HG03558 (cell line): ENCODE results near the gene ADAM12.

Experiments
- ATAC-seq: cut with Tn5 transposase; IDR thresholded peaks from one replicate; pipeline ENCODE4 v1.9.1; 2021; ENCODE audit warnings: moderate number of reproducible peaks; ENCODE audit not compliant: unreplicated experiment; ENCODE audit errors: extremely low read depth

The ADAM12 gene

DNA sequence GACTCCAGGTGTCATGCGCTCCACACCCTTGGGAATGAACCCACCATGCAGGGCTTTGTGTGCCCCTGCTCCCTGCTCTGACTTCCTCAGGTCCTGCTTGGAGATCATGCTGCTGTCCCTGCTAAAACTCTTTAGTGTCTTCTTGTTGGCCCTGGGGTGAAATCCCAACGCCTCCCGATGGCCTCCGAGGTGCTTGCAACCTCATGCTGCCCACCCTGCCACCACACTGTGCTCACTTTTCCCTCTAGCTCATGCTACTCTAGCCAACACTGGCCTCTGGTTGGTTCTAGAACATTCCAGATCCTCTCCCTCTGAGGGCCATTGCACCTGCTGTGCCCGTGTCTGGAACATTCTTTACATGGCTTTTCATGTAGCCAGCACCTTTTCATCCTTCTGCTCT, 227.7 kb downstream of the ADAM12 start:
- no peak for ATAC-seq

DNA sequence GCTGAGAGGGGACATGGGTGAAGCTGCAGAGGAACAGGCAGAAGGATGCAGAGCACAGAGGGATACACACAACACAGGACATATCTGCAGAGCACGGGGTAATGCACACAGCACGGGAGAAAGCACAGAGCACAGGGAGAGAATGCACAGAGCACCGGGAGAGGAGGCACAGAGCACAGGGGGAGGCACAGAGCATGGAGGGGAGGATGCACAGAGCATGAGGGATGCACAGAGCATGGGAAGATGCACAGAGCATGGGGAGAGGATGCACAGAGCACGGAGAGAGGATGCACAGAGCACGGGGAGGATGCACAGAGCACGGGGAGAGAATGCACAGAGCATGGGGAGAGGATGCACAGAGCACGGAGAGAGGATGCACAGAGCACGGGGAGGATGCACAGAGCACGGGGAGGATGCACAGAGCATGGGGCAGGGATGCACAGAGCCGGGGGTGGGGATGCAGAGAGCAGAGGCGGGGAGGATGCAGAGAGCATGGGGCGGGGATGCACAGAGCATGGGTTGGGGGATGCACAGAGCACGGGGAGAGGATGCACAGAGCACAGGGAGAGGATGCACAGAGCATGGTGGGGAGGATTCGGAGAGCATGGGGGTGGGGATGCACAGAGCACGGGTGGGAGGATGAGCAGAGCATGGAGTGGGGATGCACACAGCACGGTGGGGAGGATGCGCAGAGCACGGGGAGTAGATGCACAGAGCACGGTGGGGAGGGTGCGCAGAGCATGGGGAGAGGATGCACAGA, 230.0 kb downstream of the ADAM12 start:
- no peak for ATAC-seq

DNA sequence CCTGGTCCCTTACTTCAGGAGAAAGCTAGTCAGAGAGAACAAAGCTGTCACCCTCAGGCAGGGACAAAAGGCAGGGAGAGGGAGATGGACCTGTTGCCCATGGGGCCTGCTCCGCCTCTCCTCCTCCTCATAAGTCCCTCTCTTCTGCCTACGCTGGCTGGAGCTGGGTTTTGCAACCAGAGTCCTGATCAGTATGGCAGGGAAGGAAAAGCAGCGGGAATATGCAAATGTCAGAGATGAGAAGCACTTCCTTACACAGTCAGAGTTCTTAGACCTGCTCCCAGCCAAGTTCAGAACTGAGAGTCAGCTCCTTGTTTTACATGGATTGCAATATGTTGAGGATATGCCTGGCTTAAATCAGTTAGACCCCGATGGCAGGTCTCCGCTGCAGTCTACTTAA, 231.1 kb downstream of the ADAM12 start:
- ATAC-seq, result no peak

DNA sequence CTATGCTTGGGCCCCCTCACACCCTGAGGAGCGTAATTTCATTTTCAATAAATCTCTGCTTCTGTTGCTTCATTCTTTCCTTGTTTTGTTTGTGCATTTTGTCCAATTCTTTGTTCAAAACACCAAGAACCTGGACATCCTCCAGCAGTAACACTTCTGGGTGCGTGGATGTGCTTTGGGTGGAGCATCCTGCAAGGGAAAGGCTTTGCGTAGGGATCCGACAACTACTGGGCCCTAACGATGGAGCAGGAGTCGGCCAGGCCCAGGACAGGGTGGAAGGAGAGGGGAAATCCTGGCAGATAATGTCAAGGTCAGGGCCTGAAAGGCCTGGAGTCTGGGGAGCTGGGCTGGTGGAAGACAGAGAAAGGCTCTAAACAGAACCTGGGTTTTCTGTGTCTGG, 231.8 kb downstream of the ADAM12 start:
- ATAC-seq, result no peak

DNA sequence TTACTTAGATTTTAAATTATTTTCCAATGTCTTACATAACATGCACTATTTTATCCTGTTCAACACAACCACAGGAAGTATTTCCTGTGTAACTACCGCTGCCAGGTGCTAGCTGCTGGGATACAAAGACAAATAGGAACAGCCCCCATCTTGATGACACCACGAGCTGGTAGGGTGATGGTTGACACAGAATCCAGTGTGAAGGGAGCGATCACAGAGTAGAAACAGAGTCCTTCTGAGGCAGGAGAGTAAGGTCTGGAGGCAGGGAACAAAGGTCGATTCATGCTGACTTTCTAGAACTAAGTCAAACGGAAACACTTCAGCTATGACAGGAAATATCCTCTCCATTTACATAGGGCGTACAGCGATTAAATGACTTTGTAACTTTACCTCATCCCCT, 232.3 kb downstream of the ADAM12 start:
- no peak for ATAC-seq

DNA sequence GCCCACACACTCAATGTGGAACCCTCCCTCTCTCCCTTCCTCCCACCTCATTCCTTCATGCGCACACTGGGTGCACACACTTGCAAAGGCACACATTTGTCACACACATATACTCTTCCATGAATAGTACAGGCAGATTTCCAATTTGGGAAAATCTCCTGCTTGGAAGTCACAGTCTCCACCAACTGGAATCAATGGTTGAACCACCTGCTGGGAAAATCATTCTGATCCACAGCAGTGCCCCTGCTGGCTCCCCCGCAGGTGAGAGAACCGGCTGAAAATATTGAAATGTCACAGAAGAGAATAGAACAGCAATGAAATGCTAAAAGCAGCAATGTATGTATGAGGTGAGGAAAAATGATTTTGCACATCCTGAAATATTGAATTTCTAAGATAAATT, 232.7 kb downstream of the ADAM12 start:
- no peak for ATAC-seq

DNA sequence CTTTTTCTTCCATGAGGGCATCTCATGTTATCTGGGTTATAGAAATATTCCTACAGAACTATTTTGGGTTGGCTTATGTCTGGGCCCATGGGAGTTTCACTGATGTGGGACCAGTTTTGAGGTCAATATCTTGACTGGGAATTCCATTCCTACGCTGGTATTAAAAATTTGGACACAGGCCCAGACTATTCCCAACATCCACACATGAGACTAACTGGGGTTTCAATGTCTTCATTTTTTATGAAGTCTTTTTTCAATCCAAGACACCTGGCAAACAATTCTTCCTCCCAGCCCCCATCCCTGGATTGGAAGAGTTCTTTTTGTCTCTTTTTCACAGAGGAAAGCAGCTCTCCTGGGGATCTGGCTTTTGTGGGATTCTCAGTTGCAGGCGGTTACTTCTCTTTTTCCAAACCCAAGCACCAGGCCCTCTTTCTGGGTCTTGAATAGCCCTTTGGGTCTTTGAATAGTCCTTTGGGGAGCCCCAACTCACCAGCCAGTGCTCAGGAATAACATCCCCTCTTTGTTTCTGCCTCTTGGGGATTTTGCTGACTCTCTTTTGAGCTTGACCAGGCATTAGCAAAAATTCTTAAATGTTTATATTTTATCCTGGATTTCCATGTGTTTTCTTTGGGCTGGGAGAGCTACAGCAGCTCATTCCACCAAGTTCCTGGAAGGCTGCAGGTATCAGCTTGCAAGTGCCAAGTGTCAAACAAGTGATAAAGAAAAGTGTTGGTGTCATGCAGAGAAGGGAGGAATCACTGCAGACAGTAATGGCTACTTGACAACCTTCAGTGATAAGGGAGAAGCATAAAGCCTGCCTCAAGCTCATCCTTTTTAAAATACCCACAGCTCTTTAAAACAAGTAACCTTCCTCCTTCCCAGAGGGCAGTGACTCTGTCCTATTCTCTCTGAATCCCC, 234.3 kb downstream of the ADAM12 start:
- ATAC-seq, result no peak

DNA sequence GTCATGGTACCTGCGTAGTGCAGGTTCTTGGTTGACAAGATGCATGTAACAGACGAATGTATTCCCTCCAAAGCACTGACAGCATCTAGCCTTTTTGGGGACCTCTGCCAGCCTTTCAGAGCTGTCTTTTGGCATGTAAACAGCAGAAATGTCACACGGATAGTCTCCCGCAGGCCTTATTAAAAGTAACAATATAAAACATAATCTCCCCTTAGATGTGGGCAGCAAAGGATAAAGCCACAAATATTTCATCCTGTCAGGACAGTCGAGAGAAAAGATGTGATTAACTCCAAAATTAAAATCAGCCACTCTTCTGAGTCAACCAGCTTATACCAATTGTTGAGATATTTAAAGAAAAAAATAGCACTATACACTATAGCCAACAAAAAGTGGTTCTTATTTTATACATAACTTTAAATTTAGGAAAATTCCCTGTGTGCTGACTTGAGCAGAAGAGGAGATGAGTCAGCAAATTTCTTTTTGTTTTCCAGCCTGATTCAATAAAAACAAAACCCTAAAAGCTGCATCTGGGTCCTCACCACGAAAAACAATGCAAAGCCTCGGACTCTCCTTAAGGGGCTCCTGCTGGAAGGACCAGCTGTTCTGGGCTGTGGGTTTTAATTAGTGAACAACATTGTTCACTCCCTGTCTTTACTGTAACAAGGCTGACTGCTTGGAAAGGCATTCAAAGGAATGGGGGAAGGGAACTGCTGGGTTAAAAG, 240.2 kb downstream of the ADAM12 start:
- ATAC-seq, result no peak

DNA sequence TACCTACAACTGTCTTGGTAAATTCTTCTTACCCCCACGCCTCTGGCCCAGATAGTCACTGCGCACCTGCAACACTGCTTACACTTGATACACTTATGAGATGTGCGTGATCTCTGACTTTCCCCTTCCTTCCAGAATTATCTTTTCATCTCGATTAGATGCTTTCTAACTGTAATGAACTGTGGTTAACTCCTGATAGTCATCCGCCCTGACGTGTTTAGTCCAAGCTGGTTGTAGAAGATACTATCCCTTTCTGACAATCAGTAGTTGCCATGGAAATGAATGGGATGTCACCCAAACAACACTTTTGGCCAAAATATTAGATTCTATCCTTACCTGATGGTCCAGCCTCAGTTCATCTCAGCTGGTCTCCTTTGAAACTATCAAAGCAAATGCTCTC, 241.5 kb downstream of the ADAM12 start:
- no peak for ATAC-seq

DNA sequence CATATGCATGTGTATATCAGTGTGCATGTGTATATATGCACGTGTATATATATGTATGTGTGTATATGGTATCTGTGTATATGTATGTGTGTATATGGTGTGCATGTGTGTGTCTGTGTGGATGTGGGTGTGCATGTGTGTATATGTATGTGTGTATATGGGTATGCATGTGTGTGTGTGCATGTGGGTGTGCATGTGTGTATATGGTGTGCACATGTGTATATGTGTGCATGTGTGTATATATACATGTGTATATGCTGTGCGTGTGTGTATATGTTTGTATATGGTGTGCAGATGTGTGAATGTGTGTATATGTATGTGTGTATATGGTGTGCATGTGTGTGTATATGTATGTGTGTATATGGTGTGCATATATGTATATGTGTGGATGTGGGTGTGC, 245.2 kb downstream of the ADAM12 start:
- no peak for ATAC-seq

DNA sequence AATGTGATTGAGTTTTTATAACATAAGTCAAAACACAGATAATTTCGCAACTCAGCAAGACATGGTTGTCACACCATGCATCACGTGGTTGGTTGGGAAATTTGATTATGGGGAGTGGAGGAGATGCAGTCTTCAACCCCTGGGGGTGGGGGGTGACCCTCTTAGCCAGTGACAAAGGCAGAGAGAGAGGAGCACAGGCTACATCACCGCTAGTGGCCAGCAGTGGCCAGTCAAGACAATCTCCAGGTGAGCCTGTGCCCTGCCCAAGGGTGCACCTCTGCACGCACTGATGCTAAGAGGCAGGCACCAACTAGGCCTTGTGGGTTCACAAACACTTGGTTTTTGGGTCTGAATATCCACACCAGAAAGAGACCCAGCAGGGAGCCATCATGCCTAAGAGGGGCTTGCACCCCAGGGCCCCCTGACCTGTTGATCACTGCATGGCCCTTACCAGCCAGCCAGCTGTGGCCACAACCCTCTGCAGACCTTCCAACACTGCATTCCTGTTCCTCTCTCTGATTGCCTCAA, 247.5 kb downstream of the ADAM12 start:
- no peak for ATAC-seq

DNA sequence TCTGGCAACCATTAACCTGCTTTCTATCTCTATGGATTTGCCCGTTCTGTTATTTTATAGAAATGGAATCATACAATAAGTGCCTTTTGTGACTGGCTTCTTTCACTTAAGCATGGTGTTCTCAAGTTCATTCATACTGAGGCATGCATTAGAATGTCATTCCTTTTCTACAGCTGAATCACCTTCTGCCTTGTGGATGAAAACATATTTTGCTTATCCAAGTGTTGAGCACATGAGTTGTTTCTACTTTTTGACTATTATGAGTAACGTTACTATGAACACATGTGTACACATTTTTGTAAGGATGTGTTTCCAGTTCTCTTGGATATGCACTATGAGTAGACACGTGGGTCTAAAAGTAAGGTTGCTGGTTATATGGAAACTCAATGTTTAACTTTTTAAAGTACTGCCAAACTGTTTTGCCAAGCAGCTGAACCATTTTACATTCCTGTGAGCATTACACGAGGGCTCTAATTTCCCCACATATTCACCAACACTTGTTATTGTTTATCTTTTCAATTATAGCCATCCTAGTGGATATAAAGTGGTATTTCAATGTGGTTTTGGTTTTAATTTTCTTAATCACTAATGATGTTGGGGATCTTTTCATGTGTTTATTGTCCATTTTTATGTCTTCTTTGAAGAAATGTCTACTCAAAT, 250.6 kb downstream of the ADAM12 start:
- no peak for ATAC-seq

DNA sequence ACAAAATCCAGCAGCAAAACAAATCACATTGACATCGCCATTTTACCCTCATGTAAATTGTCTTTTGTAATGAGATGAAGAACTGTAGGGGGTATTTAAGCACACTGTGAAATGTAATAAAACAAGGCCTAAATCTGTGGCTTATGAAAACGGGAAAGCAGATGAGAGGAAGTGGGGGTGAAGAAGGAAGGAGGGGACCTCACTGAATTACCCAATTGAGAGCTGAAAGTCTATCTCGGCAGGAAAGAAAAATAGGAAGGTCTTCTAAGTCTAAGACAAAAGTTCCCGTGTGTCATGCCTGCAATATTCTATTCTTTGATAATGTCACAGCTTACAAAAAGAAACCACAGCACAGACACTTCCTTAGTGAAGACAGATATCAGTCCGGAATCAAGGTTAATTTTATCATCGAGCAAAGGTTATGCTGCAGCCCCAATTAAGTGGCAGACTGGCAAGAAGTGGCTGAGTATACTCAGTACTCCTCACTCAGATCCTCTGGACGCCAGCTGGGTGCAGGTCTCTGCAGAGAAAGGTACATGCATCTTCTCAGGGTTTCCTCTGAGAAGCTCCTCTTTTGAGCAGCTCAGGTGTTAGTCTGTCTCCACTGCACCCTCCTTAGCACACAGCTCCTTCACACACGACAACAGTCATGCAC, 252.2 kb downstream of the ADAM12 start:
- no peak for ATAC-seq

DNA sequence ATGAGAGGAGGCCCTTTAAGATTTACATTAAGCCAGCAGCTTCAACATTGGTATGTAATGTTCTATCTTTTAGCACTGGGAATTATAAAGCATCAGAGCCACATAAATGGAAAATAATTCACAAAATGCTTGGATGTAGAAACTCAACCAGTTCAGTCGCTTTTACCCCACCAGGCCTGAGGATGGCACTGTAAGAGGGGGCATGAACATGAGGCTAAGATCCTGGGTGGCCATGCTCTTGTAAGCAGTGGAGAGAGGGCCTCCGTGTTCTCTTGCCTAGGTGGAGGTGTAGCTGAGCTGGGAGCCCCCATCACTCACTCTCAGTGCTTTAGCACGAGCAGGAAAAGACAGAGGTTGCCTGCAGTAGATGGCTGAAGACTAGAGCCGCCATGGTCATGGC, 253.1 kb downstream of the ADAM12 start:
- ATAC-seq, result no peak

DNA sequence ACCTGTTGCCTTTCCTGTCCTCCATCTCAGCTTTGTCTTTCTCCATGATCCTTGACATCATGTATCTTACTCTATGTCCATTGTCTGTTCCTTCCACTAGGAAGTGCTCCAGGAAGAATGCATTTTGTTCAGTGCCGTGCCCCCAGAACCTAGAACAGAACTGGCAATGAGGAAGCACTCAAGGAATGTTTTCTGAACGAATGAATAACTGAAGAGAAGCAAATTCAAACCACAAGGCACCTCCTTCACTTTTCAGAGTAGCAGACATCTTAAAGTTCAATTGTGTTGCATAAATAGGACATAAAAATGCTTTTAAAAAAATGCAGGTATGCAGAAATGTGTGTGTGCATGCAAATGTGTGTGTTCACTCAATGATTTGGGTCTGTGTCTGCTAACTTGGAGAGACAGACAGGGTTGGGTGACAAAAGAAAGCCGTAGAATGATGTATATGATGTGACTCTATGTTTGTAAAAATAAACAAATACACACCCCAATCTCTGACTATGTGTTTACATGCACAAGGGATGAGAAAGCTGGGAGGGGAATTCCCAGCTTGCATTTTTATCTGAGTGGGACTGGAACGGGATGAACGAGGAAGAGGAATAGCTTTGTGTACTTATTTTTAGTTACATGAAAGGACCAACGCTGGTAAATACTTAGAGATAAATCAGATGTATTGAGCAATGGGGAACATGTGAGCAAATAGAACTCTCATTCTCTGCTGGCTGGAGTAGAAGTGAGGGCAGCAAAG, 254.2 kb downstream of the ADAM12 start:
- ATAC-seq, result no peak

DNA sequence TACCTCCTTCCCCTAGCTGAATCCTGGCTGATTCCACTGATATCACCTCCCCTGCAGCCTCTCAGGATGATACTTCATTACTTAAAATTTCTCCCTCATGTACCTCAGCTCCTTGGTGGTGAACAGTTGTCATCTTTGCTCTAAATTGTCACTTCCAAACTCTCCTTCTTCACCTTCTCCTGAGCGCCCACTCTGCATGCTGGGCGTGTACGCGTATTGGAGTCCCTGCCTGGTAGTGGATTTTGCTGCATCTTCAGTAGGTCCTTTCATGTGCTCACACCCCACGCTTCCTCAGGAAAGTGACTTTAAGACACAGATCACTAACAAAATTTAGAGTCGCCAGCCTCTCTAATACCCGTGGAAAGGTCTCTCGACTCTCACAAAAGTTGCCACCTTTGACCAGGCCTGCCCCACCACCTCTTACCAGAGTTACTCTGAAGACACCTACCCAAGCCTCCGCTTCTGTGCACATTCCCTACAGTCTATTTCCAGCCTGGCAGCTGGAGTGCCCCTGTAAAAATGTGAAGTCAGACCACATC, 255.1 kb downstream of the ADAM12 start:
- ATAC-seq, result no peak

DNA sequence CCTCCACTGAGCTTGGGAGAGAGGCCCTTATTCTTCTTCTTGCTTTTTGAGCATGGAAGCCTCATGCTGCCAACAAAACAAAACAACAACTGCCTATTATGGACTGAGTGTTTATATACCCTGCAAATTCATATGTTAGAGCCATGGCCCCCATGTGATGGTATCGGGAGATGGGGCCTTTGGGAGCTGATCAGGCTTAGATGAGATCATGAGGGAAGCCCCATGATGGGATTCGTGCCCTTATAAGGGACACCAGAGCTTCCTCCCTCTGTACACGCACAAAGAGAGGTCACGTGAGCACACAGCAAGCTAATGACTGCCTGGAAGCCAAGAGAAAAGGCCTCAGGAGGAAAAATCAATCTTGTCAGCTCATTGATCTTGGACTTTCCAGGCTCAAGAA, 256.9 kb downstream of the ADAM12 start:
- ATAC-seq, result no peak

DNA sequence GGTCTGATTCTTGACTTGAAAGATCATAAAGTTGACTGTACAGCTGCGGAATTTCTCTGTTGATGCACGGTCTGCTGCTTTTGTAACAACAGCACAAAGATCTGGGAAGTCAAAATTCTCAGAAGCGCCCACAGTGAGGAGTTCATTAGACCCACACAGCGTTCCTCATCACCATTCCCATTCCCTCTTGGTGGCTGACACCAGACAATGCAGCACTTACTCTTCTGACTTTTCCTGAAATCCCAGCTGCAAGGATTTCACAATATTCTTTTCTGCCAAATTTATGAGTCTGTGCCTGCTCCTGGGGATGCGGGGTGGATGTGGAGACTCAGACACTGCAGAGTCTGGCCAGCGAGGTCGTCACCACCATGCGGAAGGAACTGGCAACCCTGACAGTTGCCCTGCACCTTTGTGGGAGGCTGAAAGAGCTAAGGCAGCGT, 258.0 kb downstream of the ADAM12 start:
- ATAC-seq, result no peak

DNA sequence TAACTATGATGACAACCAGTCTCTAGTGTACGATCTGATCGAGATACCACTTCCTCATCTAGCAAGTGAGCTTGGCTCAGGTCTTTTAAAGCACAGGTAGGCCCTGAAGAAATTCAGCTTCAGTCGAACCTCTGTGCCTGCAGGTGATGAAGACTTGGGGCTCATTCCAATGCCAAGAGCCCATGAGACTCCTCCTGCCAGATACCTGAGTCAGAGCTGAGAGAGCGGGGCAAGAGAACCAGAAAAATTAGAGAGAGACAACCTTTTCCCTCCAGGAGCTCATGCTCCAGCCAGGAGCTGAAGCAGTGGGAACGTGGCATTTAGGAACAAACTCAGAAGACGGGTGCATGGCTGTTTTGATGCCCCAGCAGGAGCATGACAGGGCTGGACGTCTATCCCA, 259.3 kb downstream of the ADAM12 start:
- ATAC-seq, result no peak
